Measurements from ENCODE around the gene COL4A1.

The COL4A1 gene

GRCh38 chr13:110289174-110289573, 17.8 kb downstream of the COL4A1 start:
- DNase-seq, result no peak

- no peak for DNase-seq
Observed at GRCh38 chr13:110286833-110287819, 19.8 kb downstream of the COL4A1 start.

- no peak for DNase-seq
Observed at GRCh38 chr13:110285991-110286832, 20.7 kb downstream of the COL4A1 start.

GRCh38 chr13:110284779-110285484, 22.0 kb downstream of the COL4A1 start:
- DNase-seq, result peak; percentile 53

GRCh38 chr13:110283736-110284517, 23.0 kb downstream of the COL4A1 start:
- peak; percentile 95 for DNase-seq

GRCh38 chr13:110282316-110282841, 24.6 kb downstream of the COL4A1 start:
- DNase-seq, result no peak

- no peak for DNase-seq
Observed at GRCh38 chr13:110281736-110282135, 25.2 kb downstream of the COL4A1 start.

- DNase-seq, result no peak
Observed at GRCh38 chr13:110280985-110281688, 25.8 kb downstream of the COL4A1 start.

GRCh38 chr13:110280231-110280813, 26.6 kb downstream of the COL4A1 start:
- no peak for DNase-seq

GRCh38 chr13:110279684-110280083, 27.3 kb downstream of the COL4A1 start:
- no peak for DNase-seq

- DNase-seq, result no peak
Observed at GRCh38 chr13:110278859-110279258, 28.1 kb downstream of the COL4A1 start.

- DNase-seq, result no peak
Observed at GRCh38 chr13:110277357-110277975, 29.5 kb downstream of the COL4A1 start.

- DNase-seq, result no peak
Observed at GRCh38 chr13:110276553-110276950, 30.4 kb downstream of the COL4A1 start.

GRCh38 chr13:110275931-110276552, 30.9 kb downstream of the COL4A1 start:
- DNase-seq, result no peak

GRCh38 chr13:110274687-110275086, 32.3 kb downstream of the COL4A1 start:
- no peak for DNase-seq

GRCh38 chr13:110273254-110273653, 33.7 kb downstream of the COL4A1 start:
- DNase-seq, result no peak

GRCh38 chr13:110272651-110273050, 34.3 kb downstream of the COL4A1 start:
- DNase-seq, result no peak

- no peak for DNase-seq
Observed at GRCh38 chr13:110272227-110272626, 34.7 kb downstream of the COL4A1 start.

GRCh38 chr13:110271313-110271712, 35.6 kb downstream of the COL4A1 start:
- no peak for DNase-seq

GRCh38 chr13:110270507-110270906, 36.5 kb downstream of the COL4A1 start:
- DNase-seq, result no peak

Measured in fibroblast of skin of right quadriceps (primary cell).